ENCODE measurements around the gene TRAPPC2L.

TRAPPC2L gene

DNA sequence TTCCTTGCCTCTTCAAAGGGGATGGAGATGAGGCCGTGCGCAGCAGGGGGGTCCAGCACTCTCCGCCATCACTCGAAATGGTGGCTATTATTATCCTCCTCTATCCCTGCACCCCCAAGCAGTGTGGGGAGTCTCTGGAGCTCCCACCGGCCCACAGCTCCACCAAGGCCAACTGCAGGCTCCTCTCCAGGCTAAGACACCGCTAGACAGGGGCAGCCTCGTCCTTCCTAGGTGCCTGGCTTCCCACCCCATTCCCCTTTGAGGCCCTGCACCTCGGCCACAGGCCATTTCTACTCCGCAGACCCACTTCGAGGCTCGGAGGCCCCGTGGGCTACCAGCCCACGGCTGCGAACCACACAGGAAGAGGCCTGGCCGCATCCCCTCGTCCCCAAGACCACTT is 49.1 kb downstream of the TRAPPC2L start:
- DNase-seq (ENCODE audit: extremely low read depth in 1 of 2, low read depth in 1 of 2), result no peak

GRCh38 chr16:88906535-88907105 is 49.7 kb downstream of the TRAPPC2L start:
- DNase-seq (ENCODE audit: extremely low read depth in 1 of 2, low read depth in 1 of 2), result no peak

DNA sequence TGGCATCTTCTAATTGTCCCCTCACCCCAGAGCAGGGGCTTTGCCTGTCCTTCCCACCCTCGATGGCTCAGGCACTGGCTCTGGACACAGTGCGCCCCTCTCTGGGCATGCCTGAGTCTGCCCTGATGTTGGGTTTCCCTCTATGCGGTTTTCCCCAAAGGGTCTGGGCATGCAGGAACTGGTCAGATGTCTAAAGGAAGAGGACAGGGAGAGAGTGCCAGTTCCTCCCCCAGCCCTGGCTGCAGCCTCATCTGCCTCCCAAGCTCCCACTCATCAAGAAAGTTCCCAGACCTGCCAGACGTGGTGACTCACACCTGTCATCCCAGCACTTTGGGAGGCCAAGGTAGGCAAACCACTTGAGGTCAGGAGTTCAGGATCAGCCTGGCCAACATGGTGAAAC is 50.8 kb downstream of the TRAPPC2L start:
- no peak for DNase-seq (ENCODE audit: extremely low read depth in 1 of 2, low read depth in 1 of 2)

DNA sequence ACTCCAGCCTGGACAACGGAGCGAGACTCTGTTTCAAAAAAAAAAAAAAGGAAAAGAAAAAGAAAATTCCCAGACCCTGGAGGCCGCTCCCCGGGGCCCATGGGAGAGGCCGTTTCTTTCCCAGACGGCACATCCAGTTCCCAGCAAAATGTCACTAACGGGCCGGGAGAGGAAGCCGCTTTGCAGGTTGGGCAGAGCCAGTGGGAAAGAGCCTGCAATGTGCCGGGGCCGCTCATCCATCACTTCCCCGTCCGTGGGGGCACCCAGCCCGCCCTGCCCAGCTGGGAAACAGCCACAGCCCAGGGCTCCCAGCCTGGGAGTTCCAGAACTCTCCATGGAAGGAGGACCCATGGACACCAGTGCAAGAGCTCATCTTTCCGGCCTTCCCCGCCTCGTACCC is 51.4 kb downstream of the TRAPPC2L start:
- DNase-seq (ENCODE audit: extremely low read depth in 1 of 2, low read depth in 1 of 2), result no peak

- no peak for DNase-seq (ENCODE audit: extremely low read depth in 1 of 2, low read depth in 1 of 2)
Measured at GRCh38 chr16:88909431-88910210, 52.7 kb downstream of the TRAPPC2L start.

DNA sequence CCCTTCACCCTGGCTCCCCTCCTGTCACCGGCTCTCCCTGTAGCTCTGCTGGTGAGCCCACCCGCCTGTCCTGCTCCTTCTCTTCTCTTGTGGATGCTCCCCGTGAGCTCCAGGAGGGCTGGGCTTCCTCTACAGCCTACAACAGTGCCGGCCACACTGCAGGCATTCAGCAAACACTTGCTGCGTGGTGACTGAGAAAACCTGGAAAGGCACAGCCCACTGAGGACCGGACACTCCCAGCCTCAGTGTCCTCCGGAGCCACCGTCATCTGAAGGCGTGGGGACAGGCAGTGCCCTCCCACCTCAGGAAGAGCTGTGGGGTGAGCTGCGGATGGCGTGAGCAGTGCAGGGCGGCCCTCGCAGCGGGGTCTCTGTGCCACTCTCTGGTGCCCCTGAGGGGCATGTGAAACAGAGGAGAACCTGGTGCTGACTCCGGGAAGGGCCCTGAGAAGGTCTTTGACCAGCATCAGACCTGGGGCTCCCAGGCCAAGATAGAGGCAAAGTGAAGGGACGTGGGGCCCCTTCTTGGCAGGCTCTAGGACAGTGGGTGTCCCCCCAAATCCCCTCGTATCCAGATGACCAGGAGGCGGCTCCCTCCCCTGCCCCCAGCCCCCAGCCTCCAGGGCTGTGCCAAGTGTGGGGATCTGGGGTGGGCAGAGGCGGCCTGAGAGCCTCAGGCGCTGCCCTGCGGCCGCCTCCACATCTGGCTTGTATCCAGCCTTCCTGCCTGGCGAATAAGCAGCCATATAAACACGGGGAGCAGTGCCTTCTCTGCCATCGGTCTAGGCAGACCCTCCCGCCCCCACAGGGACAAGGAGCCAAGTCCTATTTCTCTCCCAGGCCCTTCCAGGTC is 53.6 kb downstream of the TRAPPC2L start:
- DNase-seq (ENCODE audit: extremely low read depth in 1 of 2, low read depth in 1 of 2), result no peak

DNA sequence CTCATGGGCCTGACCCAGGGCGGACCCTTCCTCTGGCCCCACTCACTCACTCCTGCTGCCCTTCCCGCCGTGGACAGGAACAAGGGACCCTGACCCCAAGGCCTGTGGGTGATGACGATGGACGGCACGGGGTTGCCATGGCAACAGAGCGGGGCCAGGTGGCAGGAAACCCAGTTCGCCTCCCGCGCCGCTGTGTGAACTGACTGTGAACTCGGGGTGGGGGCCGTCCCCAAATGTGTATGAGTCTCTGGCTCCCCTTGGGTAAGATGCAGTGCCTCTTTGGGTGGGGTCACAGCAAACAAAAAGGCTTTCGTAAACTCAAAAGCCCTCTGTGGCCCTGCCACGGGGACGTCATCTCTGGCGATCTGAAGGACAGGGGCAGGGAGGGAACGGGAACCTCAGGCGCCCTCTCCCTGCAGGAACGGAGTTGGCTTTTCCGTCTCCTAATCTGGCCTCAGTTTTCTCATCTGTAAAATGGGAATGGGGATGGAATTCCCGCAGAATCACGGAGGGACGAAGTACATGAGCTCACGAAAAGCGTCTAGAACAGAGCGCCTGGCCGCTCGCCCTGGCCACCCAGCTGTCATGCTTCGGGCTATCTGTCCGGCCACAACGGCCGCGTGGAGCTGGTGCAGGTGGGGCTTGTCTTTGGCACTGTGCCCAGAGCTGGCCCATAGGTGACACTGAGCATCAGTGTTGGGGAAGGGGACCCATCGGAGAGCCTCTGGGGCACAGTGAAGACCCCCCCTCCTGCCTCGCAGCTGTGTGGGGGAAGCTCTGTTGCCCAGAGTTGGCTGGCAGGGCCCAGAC is 54.4 kb downstream of the TRAPPC2L start:
- DNase-seq (ENCODE audit: extremely low read depth in 1 of 2, low read depth in 1 of 2), result no peak

DNA sequence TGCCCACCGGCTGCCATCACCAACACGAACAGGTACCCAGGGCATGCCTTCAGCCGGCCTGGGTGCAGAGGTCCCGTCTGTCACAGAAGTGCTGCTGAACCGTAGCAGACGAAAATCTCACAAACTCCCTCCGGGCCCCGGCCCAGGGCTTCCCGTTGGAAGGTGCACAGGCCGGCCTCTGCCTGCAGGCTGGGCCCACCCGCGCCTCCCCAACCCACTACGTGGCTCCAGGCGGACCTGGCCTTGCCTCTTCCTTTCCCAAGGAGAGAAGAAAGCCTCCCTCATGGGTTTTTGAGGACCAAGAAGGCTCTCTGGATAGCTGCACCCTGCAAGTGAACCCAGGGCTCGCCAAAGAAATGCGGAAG is 55.0 kb downstream of the TRAPPC2L start:
- no peak for DNase-seq (ENCODE audit: extremely low read depth in 1 of 2, low read depth in 1 of 2)

Data from stimulated activated CD8-positive, alpha-beta memory T cell treated with anti-CD3 and anti-CD28 coated beads, Interleukin-7, amount 100 ng/mL, for 48 hours (primary cell).